A204.1 (cell line): ENCODE data around the gene ZSCAN5A.
"Not testable (repeated sequence)": the region's sequence is repeated elsewhere in the genome, so short reads cannot be mapped to it uniquely, and the experiment has no call there.

ENCODE experiments used
- FAIRE-seq: peaks from 2 replicates; lab custom pipeline; 2012; peaks lifted over from hg19 to GRCh38; lab: Jason Lieb, UNC

Gene ZSCAN5A

DNA sequence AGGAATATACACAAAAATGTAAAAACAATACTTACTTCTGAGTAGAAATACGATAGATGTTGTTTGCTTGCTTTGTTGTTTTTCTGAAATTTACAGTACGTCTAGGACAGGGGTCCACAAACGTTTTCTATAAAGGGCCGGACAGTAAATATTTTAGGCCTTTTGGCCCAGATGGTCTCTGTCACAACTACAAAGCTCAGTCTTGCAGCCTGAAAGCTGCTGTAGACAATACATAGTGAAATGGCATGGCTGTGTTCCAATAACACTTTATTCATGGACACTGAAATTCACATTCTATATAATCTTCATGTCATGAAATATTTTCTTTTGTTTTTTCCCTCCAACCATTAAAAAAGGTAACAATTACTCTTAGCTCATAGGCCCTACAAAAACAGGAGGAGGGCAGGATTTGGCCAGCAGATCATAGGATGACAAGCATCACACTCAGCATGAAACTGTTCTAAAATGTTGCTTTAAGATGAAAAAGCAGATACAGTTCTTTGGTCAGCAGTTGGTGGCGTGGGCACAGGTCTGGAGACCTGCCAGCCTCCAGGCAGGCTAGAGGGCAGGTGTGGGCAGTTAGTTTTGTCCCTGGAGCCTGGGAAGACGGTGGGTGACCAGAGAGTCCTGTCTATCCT lies 42.4 kb downstream of the ZSCAN5A start, which contains the start of gene EDDM13:
TSS of gene EDDM13 (plus strand) at position 588 of the 638 bp plus-strand sequence. CDS start 87 bp downstream, outside the sequence.
- no peak for FAIRE-seq

DNA sequence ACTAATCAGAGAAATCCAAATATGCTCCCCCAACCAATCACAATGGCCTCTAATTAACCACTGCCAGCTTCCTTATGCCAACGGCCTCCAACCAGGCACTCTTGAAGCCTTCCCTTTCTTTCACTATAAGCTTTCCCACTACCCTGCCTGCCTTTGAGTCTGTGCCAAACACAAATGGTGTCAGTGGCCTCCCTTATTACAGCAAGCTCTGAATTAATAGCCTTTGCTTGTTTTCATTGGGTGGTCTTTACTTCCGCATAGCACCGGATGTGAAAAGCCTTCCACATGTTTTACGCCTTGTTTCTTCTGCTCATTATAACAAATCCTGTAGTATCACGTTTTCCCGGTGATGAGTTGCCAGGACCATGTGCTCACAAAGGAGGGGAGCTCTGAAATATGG lies 43.5 kb downstream of the ZSCAN5A start:
- no peak for FAIRE-seq

DNA sequence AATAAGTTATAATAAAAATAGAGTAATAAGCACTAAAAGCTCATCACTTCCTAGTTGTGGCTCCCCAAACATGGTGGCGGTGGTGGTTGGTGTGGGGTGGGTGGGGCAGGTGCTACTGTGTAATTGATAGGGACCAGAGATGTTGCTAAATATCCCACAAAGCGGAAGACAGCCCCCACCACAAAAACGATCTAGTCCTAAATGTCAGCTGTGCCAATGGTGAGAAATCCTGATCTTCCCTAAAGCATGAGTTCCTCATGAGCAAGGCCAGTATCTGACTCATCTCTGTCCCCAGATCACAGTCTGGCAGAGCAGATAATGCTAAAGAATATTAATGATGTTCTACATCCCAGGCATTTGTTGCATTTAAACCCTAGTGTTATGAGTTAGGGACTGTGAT lies 44.0 kb downstream of the ZSCAN5A start:
- FAIRE-seq = no peak

DNA sequence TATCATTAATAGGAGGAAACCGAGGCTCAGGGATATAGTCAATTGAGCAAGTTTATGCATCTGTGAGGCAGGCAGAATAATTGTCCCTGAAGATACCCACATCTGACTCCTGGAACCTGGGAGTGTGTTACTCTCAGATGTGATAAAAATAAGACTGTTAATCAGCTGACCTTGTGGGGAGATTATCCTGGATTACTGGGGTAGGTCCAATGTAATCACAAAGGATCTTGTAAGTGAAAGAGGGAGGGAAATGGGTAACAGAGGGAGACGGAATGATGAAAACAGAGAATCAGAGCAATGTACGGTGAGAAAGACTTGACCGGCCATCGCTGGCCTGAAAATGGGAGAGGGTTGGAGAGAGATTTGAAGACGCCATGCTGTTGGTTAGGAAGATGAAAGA lies 45.3 kb downstream of the ZSCAN5A start:
- no peak for FAIRE-seq

DNA sequence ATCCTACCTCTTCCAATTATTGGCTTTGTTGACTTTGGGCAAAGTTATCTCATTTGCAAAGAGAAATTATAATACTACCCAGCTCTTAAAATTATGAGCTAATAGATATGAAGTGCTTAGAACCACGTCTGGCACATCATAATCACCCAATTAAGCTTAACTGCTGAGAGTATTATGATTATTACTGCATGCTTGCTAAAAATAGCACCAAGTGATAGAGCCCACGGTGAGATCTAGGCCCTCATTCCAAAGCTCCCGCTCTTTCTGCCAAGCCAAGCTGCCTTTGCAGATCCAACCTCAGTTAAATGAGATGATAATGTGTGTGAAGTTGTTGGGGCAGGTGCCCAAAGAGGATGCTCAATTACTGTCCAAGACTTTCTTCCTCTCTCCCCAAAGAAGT lies 48.6 kb downstream of the ZSCAN5A start:
- no peak for FAIRE-seq

DNA sequence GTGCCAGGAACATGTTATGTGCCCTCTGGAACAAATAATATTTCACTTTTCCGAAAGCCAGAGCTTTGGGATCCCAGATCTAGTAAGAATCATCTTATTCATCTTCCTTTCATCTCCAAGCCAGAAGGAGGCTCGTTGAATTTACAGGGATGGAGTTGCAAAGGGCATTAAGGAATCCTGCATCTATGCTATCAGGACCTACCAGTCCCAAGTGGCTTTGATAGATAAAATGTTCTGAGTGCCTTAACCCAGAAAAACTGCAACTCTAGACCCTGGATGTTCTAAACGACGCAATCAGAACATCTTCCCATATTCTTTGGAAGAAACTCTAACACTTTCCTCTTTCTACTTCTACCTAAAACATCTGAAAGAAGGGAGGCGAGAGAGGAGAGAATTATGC lies 51.3 kb downstream of the ZSCAN5A start:
- no peak for FAIRE-seq

DNA sequence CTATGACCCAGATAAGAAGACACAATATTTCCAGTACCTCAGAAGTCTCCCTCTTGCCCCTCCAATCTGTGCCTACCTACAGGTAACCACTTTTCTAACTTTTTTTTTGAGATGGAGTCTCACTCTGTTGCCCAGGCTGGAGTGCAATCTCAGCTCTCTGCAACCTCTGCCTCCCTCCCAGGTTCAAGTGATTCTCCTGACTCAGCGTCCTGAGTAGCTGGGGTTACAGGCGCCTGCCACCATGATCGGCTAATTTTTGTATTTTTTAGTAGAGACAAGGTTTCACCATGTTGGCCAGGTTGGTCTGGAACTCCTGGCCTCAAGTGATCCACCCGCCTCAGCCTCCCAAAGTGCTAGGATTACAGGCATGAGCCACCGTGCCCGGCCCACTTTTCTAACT lies 52.7 kb downstream of the ZSCAN5A start:
- not testable (repeated sequence) for FAIRE-seq

DNA sequence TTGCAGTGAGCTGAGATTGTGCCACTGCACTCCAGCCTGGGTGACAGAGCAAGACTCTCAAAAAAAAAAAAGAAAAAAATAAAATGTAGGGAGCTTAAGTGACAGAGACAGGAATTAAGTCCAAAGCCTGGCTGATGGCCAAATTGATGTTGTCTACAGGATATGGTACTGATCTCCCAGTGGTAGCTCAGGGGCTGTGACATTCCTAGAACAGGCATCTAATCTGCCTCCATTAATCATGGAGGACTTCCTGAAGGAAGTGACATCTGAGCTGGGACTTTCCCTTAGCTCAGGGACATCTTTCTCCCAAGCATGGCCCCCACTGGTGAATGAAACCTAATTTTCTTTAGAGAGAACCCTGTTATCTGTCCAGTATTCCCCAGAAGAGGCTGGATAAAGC lies 53.5 kb downstream of the ZSCAN5A start:
- FAIRE-seq = no peak

DNA sequence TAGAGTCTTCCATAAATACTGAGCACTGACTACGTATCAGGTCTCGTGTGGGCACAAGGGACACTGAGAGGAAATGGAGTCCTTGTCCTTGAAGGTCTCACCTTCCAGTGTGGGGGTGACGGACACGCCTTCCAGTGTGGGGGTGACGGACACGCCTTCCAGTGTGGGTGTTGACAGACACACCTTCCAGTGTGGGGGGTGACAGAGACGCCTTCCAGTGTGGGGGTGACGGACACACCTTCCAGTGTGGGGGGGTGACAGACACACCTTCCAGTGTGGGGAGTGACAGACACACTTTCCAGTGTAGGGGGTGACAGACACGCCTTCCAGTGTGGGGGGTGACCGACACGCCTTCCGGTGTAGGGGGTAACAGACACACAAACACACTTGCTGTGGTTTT lies 56.4 kb downstream of the ZSCAN5A start:
- FAIRE-seq = no peak

DNA sequence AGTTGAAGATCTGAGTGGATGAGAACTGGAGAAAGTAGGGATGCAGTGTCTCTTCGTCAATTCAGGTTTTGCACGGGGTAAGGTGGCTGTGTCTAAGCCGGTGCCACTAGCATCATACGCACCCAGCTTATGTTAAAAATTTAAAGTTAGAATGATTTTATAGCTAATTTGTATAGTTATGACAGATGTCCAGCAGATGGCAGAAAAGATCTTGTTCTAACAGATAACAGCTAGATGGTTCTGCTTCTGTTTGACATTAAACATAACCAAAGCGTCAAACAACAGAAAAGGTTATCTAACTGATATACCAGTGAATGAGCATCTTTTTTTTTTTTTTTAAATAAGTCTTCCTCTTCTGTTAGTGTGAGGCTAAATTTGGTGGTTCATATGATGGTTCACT lies 60.9 kb downstream of the ZSCAN5A start:
- peak; percentile 95 for FAIRE-seq

DNA sequence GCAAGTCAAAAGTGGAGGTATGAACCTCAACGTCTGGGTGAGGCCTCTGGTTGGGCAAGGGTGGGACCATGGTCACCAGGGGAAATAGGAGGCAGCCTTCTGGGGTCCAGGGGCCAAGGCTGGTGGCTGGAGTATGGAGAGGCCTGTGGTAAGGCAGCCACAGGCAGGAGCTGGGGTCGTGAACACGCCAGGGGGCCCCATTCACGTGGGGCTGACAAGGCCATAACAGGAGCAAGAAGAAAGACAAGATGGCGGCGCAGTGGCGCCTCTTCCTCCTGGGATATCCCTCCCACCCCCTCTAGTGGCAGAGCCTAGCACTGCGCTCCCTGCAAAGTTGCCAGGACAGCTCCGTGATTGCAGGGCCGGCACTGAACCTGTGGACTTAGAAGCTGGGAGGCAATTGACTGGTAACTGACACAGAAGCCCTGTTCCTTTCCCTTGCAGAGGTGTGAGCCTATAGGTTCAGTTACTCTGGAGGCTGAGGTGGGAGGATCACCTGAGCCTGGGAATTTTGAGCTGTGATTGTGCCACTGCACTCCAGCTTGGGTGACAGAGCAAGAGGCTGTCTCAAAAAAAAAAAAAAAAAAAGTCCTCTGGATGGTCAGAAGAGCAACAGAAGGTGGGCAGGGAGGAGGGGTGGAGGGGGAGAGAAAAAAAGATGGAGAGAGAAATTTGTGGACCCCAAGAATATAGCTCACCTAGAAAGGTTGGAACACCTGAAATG lies 61.8 kb downstream of the ZSCAN5A start:
- FAIRE-seq = no peak

DNA sequence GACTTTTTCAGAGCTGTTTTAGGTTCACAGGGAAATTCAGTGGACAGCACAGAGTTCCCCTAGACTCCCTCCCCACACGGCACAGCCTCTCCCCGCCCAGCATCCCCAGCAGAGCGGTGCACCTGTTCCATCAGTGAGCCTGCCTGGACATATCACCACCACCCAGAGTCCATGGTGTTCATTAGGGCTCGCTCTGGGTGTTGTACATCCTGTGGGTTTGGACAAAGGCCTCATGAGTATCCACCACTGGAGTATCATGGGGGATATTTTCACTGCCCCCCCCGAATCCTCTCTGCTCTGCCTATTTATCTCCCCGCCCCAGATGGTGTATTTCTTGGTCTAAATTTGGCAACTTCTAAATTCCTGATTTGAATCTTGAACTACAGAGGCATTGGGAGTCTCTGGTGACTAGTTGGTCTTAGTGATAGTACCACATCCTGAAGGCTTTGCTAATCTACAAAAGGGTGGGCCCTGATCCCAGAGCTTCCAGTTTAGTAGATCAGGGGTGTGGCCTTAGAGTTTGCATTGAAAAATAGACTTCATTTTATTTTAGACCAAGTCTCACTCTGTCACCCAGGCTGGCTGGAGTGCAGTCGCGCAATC lies 65.8 kb downstream of the ZSCAN5A start:
- not testable (repeated sequence) for FAIRE-seq

DNA sequence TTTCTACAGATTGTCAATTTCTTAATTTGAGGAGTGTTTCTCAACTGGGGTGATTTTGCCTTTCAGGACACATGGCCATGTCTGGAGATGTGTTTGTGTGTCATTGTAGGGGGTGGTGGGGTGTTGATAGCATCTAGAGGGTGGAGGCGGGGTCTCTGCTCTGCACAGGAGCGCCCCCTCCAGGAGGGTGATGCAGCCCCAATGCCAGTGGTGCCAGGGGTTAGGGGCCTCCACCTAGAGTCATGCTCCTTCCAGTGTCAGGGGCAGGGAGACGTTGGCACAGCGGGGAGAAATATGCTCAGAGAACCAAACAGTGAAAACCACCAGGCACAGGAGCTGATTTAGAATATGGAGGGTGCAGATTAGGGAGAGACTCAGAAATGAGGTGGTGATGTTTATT lies 68.9 kb downstream of the ZSCAN5A start:
- not testable (repeated sequence) for FAIRE-seq

DNA sequence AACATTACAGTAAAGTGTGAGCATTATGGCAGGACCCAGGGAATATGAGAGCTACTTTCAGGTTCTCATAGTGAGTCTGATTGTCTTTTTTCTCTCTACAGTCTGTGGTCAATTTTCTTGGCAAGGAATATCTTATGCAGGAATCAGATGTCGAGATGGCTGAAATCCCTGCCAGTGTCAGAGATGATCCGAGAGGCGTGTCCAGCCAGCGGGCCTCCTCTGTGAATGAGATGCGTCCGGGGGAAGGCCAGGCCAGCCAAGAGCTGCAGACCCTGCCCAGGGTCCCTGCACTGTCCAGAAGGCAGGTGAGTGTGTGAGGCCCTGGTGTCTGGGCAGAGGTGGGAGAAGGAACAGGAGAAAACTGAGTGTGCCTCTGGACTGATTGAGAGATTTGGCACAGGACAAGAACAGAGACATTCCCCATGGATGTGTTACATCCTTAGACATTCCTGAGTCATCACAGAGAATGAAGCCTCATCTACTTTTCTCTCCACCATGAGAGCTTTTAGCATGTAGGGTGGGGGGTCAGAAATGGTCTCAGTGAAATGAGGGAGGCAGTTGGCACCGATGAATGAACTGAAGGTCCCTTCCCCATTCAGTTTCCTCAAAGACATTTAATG lies 69.4 kb downstream of the ZSCAN5A start:
- no peak for FAIRE-seq

DNA sequence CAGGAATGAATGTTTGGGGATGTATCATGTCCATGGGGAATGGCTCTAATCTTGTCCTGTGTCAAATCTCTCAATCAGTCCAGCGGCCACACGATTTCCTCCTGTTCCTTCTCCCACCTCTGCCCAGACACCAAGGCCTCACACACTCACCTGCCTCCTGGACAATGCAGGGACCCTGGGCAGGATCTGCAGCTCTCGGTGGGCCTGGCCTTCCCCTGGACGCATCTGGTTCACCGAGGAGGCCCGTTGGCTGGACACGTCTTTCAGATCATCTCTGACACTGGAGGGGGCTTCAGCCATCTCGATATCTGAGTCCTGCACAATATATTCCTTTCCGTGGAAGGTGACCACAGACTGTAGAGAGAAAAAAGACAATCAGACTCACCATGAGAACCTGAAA lies 91.2 kb downstream of the ZSCAN5A start:
- FAIRE-seq = no peak

DNA sequence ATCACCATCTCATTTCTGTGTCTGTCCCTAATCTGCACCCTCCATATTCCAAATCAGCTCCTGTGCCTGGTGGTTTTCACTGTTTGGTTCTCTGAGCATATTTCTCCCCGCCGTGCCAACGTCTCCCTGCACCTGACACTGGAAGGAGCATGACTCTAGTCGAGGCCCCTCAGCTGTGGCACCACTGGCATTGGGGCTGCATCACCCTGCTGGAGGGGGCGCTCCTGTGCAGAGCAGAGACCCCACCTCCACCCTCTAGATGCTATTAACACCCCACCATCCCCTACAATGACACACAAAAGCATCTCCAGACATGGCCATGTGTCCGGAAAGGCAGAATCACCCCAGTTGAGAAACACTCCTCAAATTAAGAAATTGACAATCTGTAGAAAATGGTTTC lies 91.7 kb downstream of the ZSCAN5A start:
- FAIRE-seq = no peak

DNA sequence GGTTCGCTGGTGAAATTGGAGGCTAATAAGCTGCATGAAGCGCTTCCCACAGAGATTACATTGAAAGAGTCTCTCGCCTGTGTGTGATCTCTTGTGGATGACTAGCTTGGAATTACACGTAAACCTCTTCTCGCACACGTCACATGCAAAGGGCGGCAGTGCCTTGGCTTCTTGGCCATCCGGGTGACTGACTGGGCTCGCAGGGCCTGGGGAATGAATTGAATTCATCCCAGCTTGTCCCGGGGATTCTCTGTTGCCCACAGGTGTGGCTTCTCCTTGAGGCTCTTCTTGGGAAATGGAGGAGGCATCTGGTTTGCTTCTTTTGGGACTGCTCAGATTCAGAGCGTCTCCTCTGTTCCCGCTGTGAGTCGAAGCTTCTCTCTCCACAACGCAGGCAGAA lies 92.8 kb downstream of the ZSCAN5A start:
- no peak for FAIRE-seq

DNA sequence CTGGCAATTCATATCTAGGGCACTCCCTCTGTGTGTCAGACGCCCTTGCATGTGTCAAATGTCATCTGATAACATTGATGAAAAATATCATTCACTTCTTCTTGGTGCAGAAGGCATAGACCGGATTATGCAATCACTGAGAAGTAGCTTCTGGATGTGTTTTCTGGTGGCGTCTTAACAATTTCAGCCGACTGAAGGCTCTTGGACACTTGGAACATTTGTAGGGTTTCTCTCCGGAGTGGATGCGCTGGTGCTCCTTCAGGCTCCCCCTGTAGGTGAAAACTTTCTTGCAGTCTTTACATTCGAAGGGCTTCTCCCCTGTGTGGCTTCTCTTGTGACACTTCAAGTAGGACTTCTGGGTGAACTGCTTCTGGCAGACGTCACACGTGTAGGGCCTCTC lies 93.2 kb downstream of the ZSCAN5A start:
- not testable (repeated sequence) for FAIRE-seq

DNA sequence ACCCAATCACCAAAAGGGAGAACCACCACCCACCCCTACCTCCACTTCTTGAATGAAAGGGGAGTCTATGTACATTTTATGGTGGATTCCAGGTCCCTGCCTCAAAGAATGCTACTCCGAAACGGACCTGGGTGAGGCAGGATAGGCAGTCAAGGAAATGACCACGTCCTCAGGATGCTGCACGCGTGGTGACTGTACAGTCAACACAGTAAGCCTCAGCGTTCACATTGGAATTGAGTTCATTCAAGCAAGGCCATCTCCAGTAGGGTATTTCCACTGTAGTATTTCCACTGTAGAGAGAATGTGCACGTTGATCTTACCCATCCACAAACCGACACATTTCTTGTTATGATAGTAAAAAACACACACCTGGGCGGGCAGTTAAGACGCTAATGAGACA lies 95.7 kb downstream of the ZSCAN5A start:
- FAIRE-seq = no peak

DNA sequence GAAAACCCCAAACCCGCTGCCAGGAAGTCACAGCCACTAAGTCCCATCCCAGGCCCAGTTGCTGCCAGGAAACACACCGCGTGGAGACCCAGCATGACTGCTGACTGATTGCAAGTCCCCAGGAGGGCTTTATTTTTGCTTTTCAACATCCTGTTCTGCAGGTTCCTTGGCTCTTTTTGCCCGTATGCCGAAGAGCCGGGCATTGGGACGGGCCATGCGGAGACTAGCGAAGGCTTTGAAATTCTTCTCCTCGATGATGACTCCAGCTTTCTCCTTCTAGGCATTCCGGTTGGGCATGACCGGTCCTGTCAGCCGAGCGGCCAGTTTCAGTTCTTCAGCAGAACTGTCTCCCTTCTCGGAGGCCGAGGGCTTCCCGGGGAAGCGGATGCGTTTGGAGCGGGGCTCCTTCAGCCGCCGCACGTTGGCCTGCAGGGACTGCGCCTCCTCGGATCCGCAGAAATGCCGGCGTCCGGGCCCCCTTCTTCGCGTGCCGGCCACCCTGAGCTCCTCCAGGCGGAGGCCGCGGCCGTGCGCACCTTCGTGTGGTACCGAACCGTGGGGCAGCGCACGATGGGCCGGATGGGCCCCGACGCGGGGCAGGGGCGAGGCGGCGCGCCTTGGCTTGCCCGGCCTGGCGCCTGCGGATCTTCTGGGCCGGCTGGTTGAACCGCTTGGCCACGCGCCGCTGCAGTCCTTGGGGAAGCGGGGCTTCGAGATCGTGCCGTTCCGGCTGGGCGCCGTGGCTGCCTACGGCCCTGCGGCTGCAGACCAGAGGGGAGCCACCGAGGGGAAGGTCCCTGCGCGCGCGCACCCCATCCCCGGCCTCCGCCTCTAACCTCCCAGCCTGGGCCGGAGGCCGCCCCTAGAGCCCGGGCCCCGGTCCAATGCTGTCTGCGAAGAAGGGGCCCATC lies 97.3 kb downstream of the ZSCAN5A start:
- FAIRE-seq = no peak

DNA sequence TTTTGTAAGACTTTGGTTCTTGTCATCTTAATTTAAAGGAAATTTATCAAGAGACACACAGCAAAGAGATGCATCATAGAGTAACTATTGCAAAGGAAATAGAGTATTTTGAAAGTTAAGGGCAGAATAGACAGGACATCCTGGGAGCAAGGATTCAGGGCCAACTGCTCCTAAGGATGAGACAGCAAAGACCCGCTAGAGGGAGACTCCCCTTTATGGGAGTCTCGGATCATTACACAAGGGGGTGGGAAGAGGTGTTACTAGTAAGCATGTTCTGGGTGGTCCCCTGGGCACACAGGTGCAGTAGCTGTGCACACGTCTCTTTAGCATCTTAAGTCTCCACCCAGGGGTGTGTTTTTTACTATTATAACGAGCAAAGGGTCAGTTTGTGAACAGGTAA lies 102.9 kb downstream of the ZSCAN5A start:
- FAIRE-seq = no peak

DNA sequence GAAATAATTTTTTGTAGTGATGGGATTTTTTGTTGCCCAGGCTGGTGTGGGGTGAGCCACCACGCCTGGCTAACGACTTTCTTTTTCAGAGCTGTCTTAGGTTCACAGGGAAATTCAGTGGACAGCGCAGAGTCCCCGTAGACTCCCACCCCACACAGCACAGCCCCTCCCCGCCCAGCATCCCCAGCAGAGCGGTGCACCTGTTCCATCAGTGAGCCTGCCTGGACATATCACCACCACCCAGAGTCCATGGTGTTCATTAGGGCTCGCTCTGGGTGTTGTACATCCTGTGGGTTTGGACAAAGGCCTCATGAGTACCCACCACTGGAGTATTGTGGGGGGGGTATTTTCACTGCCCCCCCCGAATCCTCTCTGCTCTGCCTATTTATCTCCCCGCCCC lies 104.6 kb downstream of the ZSCAN5A start:
- not testable (repeated sequence) for FAIRE-seq
